HG03378 (cell line): ENCODE measurements around the gene WAPL.

Experiments used
- ATAC-seq: cut with Tn5 transposase; IDR thresholded peaks from one replicate; pipeline ENCODE4 v1.9.1; 2021; ENCODE audit warnings: mild to moderate bottlenecking, moderate library complexity; ENCODE audit not compliant: unreplicated experiment

Gene WAPL

GRCh38 chr10:86472061-86472460 lies 49.5 kb downstream of the WAPL start:
- ATAC-seq = no peak

GRCh38 chr10:86461963-86462804 lies 59.4 kb downstream of the WAPL start:
- ATAC-seq = no peak

- peak; percentile 63 for ATAC-seq
Observed at GRCh38 chr10:86451604-86451960, 70.0 kb downstream of the WAPL start.

GRCh38 chr10:86450806-86451603 lies 70.6 kb downstream of the WAPL start:
- ATAC-seq = no peak

- ATAC-seq = no peak
Observed at GRCh38 chr10:86449926-86450558, 71.5 kb downstream of the WAPL start.

GRCh38 chr10:86447432-86447831 lies 74.2 kb downstream of the WAPL start:
- no peak for ATAC-seq

- ATAC-seq = no peak
Observed at GRCh38 chr10:86446987-86447386, 74.6 kb downstream of the WAPL start.

- ATAC-seq = no peak
Observed at GRCh38 chr10:86446440-86446839, 75.2 kb downstream of the WAPL start.

GRCh38 chr10:86443936-86444335 lies 77.7 kb downstream of the WAPL start:
- no peak for ATAC-seq

GRCh38 chr10:86443069-86443468 lies 78.5 kb downstream of the WAPL start:
- no peak for ATAC-seq

GRCh38 chr10:86440874-86441843 lies 80.4 kb downstream of the WAPL start:
- ATAC-seq = no peak

GRCh38 chr10:86439544-86439943 lies 82.0 kb downstream of the WAPL start:
- no peak for ATAC-seq

GRCh38 chr10:86438091-86438749 lies 83.4 kb downstream of the WAPL start:
- ATAC-seq = no peak

GRCh38 chr10:86437447-86437846 lies 84.1 kb downstream of the WAPL start:
- ATAC-seq = no peak

- no peak for ATAC-seq
Observed at GRCh38 chr10:86436963-86437362, 84.6 kb downstream of the WAPL start.

- ATAC-seq = no peak
Observed at GRCh38 chr10:86434656-86435055, 86.9 kb downstream of the WAPL start.

- ATAC-seq = no peak
Observed at GRCh38 chr10:86423739-86424138, 97.9 kb downstream of the WAPL start.

GRCh38 chr10:86419101-86419500 lies 102.5 kb downstream of the WAPL start:
- no peak for ATAC-seq

GRCh38 chr10:86415583-86415982 lies 106.0 kb downstream of the WAPL start:
- no peak for ATAC-seq

- no peak for ATAC-seq
Observed at GRCh38 chr10:86415116-86415515, 106.5 kb downstream of the WAPL start.
